Cardiac muscle cell (in vitro differentiated cells and primary cell): ENCODE data around the gene SUN1. TPM values are rescaled to one million over a fixed set of nuclear protein-coding genes. Genes with fewer than 3 reads are reported as not detected.
"Not testable (repeated sequence)": the region's sequence is repeated elsewhere in the genome, so short reads cannot be mapped to it uniquely, and the experiment has no call there.

Source experiments
- DNase-seq, 2 donors: peaks; one replicate each; pipeline versions ENCODE4 v3.0.0 to v3.0.0-alpha.2; 2010 to 2017; ENCODE audit warnings: low read depth in 1 of 2, low spot score in 1 of 2
- H3K27ac ChIP-seq: fragments of 200-600 bp; sonication (generic); 2 replicates; pipeline ENCODE4 v1.5.1; 2016
- H3K27me3 ChIP-seq: fragments of 200-600 bp; sonication (generic); 2 replicates; pipeline ENCODE4 v1.6.0; 2016; ENCODE audit warnings: control low read depth
- H3K36me3 ChIP-seq: fragments of 200-600 bp; sonication (generic); 2 replicates; pipeline ENCODE4 v1.5.1; 2016; ENCODE audit warnings: control low read depth
- H3K4me1 ChIP-seq: fragments of 200-600 bp; sonication (generic); 2 replicates; pipeline ENCODE4 v1.8.1; 2017; ENCODE audit warnings: low read depth, mild to moderate bottlenecking, mixed run types
- H3K4me3 ChIP-seq: fragments of 200-600 bp; sonication (generic); 2 replicates; pipeline ENCODE4 v1.5.1; 2016; ENCODE audit warnings: mild to moderate bottlenecking
- H3K9me3 ChIP-seq: fragments of 200-600 bp; sonication (generic); 2 replicates; pipeline ENCODE4 v1.5.1; 2017; ENCODE audit warnings: low read depth, mild to moderate bottlenecking, control low read depth
- polyA plus RNA-seq: library from polyadenylated mRNA; unstranded; fragments of >200 nt; fragmentation: Nextera tagmentation; extraction: Ambion mirVana; gene quantifications from 2 replicates; pipeline ENCODE4 v1.2.1, GENCODE V29; 2016
- total RNA-seq: library from RNA; depleted of rRNA; stranded (reverse); fragments of >200 nt; gene quantifications from 2 replicates; pipeline ENCODE4 v1.2.3, GENCODE V29; 2016
- TF ChIP-seq, protein P1 (sequence below): IDR thresholded peaks from 2 replicates; pipeline ENCODE4 v1.5.1; 2012; ENCODE audit warnings: low read depth, mild to moderate bottlenecking, low read length

Gene SUN1
- total and polyA plus RNA-seq, 2 experiments from 2014 or later: 172 to 188 TPM

DNA sequence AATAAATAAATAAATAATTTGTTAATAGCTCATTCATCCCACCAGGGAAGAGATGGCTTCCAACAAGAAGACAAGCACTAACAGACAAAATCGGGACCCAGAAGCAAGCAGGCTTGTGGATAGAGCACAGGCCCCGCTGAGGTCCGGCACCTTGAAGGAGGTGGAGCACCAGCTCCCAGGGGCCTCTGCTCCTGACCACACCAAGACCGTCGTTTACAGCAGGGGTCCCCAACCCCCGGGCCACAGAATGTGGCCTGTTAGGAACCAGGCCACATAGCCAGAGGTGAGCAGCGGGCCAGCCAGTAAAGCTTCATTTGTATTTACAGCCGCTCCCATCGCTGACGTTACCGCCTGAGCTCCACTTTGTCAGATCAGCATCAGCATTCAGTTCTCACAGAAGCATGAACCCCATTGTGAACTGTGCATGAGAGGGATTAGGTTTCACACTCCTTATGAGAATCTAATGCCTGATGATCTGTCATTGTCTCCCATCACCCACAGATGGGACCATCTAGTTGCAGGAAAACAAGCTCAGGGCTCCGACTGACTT lies 33.3 kb upstream of the SUN1 start:
- Histone ChIP-seq H3K4me1 (no peaks in the 10 kb centered on the region), H3K9me3 (no peaks in the 10 kb centered on the region), H3K27me3 (no peaks in the 10 kb centered on the region), H3K27ac (no peak overlapping the region), H3K4me3 (no peak overlapping the region), H3K36me3 (no peaks in the 10 kb centered on the region)
- TF ChIP-seq, protein P1, sequence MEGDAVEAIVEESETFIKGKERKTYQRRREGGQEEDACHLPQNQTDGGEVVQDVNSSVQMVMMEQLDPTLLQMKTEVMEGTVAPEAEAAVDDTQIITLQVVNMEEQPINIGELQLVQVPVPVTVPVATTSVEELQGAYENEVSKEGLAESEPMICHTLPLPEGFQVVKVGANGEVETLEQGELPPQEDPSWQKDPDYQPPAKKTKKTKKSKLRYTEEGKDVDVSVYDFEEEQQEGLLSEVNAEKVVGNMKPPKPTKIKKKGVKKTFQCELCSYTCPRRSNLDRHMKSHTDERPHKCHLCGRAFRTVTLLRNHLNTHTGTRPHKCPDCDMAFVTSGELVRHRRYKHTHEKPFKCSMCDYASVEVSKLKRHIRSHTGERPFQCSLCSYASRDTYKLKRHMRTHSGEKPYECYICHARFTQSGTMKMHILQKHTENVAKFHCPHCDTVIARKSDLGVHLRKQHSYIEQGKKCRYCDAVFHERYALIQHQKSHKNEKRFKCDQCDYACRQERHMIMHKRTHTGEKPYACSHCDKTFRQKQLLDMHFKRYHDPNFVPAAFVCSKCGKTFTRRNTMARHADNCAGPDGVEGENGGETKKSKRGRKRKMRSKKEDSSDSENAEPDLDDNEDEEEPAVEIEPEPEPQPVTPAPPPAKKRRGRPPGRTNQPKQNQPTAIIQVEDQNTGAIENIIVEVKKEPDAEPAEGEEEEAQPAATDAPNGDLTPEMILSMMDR: no peak
- DNase-seq: no peak

DNA sequence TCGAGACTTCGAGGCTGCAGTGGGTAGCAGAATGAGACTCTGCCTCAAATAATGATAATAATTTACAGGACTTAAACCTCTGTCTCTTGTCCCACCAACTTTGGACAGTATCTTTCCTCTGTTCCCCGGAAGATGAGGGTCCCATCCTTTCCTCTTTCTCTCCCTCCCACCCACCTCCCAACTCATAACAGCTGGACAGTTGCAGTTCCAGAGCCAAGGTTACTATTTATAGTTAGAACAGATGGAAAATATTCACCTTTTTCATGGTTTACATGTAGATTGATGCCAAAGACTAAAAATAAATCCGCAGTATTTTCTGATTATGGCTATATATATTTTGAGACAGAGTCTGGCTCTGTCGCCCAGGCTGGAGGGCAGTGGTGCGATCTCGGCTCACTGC lies 31.6 kb upstream of the SUN1 start:
- Histone ChIP-seq H3K4me3 (no peak overlapping the region), H3K27ac (no peak overlapping the region), H3K27me3 (no peaks in the 10 kb centered on the region), H3K9me3 (no peaks in the 10 kb centered on the region), H3K36me3 (no peaks in the 10 kb centered on the region), H3K4me1 (no peaks in the 10 kb centered on the region)
- TF ChIP-seq, protein P1: no peak
- DNase-seq: no peak

DNA sequence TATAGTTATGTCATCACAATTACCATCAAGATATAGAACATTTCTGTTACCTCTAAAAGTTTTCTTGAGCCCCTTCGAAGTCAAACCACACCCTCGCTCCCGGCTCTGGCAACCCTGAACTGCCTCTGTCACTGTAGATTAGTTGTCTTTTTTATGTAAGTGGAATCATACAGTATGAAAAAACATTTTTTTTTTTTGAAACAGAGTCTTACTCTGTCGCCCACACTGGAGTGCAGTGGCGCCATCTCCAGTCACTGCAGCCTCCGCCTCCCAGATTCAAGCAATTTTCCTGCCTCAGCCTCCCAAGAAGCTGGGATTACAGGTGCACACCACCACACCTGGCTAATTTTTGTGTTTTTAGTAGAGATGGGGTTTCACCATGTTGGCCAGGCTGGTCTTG lies 30.9 kb upstream of the SUN1 start:
- not testable (repeated sequence) for H3K27me3 ChIP-seq, H3K4me3 ChIP-seq, H3K4me1 ChIP-seq, H3K27ac ChIP-seq, DNase-seq, H3K9me3 ChIP-seq, H3K36me3 ChIP-seq

DNA sequence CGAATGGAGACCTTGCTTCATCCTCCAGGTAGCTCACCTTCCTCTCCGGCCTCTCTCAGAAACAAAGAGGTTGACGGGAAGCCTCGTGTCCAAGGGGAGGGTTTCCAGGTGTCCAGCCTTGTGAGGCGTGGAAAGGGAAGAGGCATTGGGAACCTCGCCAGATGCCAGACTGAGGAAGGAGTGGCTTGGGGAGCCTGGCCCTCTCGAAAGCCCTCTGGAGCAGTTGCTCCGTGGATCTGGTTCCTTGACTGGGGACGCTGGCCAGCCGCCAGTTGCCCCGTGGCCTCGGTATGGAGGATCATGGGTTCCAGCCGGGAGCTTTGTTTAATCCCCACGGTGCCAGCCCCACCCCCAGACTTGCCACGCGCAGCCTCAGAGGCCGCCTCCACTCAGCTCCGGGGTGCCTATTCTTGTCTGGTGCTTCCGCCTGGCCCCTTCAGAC lies 30.3 kb upstream of the SUN1 start:
- Histone ChIP-seq H3K27me3 (no peaks in the 10 kb centered on the region), H3K36me3 (no peaks in the 10 kb centered on the region), H3K4me1 (no peaks in the 10 kb centered on the region), H3K27ac (no peak overlapping the region), H3K9me3 (no peaks in the 10 kb centered on the region), H3K4me3 (no peak overlapping the region)
- TF ChIP-seq, protein P1: no peak
- DNase-seq: no peak

DNA sequence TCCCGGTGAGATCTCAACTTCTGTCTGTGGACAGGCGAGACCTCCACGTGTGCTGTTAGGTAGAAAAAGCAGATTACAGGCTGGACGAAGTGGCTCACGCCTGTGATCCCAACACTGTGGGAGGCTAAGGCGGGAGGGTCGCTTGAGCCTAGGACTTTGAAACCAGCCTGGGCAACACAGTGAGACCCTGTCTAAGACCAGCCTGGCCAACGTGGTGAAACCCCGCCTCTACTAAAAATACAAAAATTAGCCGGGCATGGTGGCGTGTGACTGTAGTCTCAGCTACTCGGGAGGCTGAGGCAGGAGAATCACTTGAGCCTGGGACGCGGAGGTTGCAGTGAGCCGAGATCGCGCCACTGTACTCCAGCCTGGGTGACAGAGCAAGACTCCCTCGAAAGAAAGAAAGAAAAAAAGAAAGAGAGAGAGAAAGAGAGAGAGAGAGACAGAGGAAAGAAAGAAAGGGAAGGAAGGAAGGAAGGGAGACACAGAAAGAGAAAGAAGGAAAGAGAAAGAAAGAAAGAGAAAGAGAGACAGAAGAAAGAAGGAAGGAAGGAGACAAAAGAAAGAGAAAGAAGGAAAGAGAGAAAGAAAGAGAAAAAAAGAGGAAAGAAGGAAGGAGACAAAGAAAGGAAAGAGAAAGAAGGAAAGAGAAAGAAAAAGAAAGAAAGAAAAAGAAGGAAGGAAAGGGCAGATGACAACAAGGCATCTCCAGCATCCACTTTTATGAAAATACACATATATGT lies 29.6 kb upstream of the SUN1 start:
- TF ChIP-seq, protein P1: no peak
- Histone ChIP-seq H3K27me3 (no peaks in the 10 kb centered on the region), H3K4me1 (no peaks in the 10 kb centered on the region), H3K36me3 (no peaks in the 10 kb centered on the region), H3K4me3 (no peak overlapping the region), H3K27ac (no peak overlapping the region), H3K9me3 (no peaks in the 10 kb centered on the region)
- DNase-seq: no peak

DNA sequence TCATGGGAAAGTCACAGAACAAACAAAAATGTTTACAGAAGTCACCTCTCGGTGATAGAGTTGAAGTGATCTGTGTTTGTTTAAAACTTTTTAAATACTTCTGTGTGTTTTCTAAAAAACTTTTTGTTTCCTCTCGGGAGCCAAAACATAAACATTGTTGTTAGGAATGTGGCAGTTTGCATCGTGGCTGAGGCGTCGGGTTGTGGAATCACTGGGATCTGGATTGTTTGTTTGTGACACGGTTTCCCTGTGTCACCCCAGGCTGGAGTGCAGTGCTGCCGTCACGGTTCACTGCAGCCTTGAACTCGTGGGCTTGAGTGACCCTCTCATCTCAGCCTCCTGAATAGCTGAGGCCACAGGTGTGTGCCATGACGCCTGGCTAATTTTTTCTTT lies 29.0 kb upstream of the SUN1 start:
- Histone ChIP-seq H3K4me1 (no peaks in the 10 kb centered on the region), H3K36me3 (no peaks in the 10 kb centered on the region), H3K27me3 (no peaks in the 10 kb centered on the region), H3K27ac (no peak overlapping the region), H3K9me3 (no peaks in the 10 kb centered on the region), H3K4me3 (no peak overlapping the region)
- TF ChIP-seq, protein P1: no peak
- no peak for DNase-seq

- not testable (repeated sequence) for H3K4me3 ChIP-seq, H3K27ac ChIP-seq, H3K4me1 ChIP-seq, DNase-seq, H3K36me3 ChIP-seq, H3K27me3 ChIP-seq, H3K9me3 ChIP-seq
These were observed 28.5 kb upstream of the SUN1 start for GRCh38 chr7:803796-804195.
